OCI-LY7 (cell line): ENCODE data around the gene RRM1. TPM values are rescaled to one million over a fixed set of nuclear protein-coding genes. Genes with fewer than 3 reads are reported as not detected.
"Not testable (repeated sequence)": the region's sequence is repeated elsewhere in the genome, so short reads cannot be mapped to it uniquely, and the experiment has no call there.

Source experiments
- BruUV-seq: library from RNA; stranded (reverse); fragments of 400-500 nt; replicated peaks from 2 replicates; lab custom pipeline; 2021; lab: Mats Ljungman, UMichigan
- CTCF ChIA-PET: fragments of 300-600 bp; sonication (Branson Sonifier 250); formaldehyde crosslinking; loops from one replicate; lab custom pipeline; 2022; ENCODE audit warnings: antibody characterized with exemption; ENCODE audit not compliant: unreplicated experiment; lab: Charles Lee
- POLR2A ChIA-PET: fragments of 300-600 bp; sonication (Branson Sonifier 250); formaldehyde crosslinking; loops from one replicate; lab custom pipeline; 2022; ENCODE audit warnings: antibody characterized with exemption; lab: Charles Lee
- DNase-seq: peaks from one replicate; pipeline ENCODE4 v3.0.0-alpha.2; 2015; ENCODE audit warnings: low spot score
- H2AFZ ChIP-seq: fragments of 200-600 bp; sonication (generic), shearing (Covaris generic); 2 replicates; pipeline ENCODE4 v1.6.1; 2014; ENCODE audit warnings: mild to moderate bottlenecking, antibody characterized with exemption, low read length, moderate library complexity
- H3K27ac ChIP-seq: fragments of 200-600 bp; sonication (generic); 2 replicates; pipeline ENCODE4 v1.5.1; 2014; ENCODE audit warnings: mixed run types, low read depth, mild to moderate bottlenecking, moderate library complexity, low read length, inconsistent platforms; ENCODE audit not compliant: poor library complexity, severe bottlenecking
- H3K36me3 ChIP-seq: fragments of 200-600 bp; sonication (generic); 2 replicates; pipeline ENCODE4 v1.6.1; 2014; ENCODE audit warnings: mild to moderate bottlenecking, antibody characterized with exemption, low read length, moderate library complexity, mixed read lengths; ENCODE audit not compliant: insufficient read depth
- H3K4me1 ChIP-seq: fragments of 200-600 bp; sonication (generic); 2 replicates; pipeline ENCODE4 v1.5.1; 2014; ENCODE audit warnings: mild to moderate bottlenecking, low read length; ENCODE audit not compliant: insufficient read depth, poor library complexity, severe bottlenecking
- H3K4me2 ChIP-seq: fragments of 200-600 bp; sonication (generic); 2 replicates; pipeline ENCODE4 v1.6.1; 2014; ENCODE audit warnings: mild to moderate bottlenecking, low read length
- H3K4me3 ChIP-seq: fragments of 200-600 bp; sonication (generic); 2 replicates; pipeline ENCODE4 v1.5.1; 2014; ENCODE audit warnings: mild to moderate bottlenecking, low read depth, low read length; ENCODE audit not compliant: poor library complexity, severe bottlenecking
- H3K79me2 ChIP-seq: fragments of 200-600 bp; sonication (generic); 2 replicates; pipeline ENCODE4 v1.6.1; 2016; ENCODE audit warnings: low read depth, mild to moderate bottlenecking, low read length, moderate library complexity, mixed read lengths; ENCODE audit not compliant: insufficient read depth
- H3K9me2 ChIP-seq: fragments of 200-600 bp; sonication (generic); 2 replicates; pipeline ENCODE4 v1.6.1; 2016; ENCODE audit warnings: mild to moderate bottlenecking, low read length, mixed read lengths; ENCODE audit not compliant: insufficient read depth
- H3K9me3 ChIP-seq: fragments of 200-600 bp; sonication (generic); 2 replicates; pipeline ENCODE4 v1.6.1; 2014; ENCODE audit warnings: mild to moderate bottlenecking, mixed run types, low read length, mixed read lengths
- H4K20me1 ChIP-seq: fragments of 200-600 bp; sonication (generic); 2 replicates; pipeline ENCODE4 v1.6.1; 2014; ENCODE audit warnings: mild to moderate bottlenecking, antibody characterized with exemption, low read length, moderate library complexity, mixed read lengths; ENCODE audit not compliant: insufficient read depth
- CTCF ChIP-seq: fragments of 200-600 bp; sonication (generic); conservative IDR thresholded peaks from 2 replicates; pipeline ENCODE4 v1.5.1; 2014; ENCODE audit warnings: mild to moderate bottlenecking, antibody characterized with exemption, low read length, moderate library complexity, mixed read lengths
- EZH2phosphoT487 ChIP-seq: fragments of 200-600 bp; sonication (generic); IDR thresholded peaks from 2 replicates; pipeline ENCODE4 v1.6.1; 2018; ENCODE audit warnings: low read depth, borderline replicate concordance, mild to moderate bottlenecking, mixed run types, antibody characterized with exemption, low read length, moderate library complexity, mixed read lengths
- intact Hi-C: fragments of 100-400 bp; cut with micrococcal nuclease; formaldehyde crosslinking; loops from one replicate; pipeline ENCODE4 v1.10.0; 2022; ENCODE audit not compliant: unreplicated experiment
- total RNA-seq, 2 experiments: library from RNA; depleted of rRNA in 1 of 2; stranded (reverse); fragments of >200 nt in 1 of 2; shearing (Covaris generic) in 1 of 2; gene quantifications; 2 replicates each; pipeline ENCODE4 v1.2.3, GENCODE V29; 2014 to 2022

Gene RRM1
- total RNA-seq, 2 experiments from 2014 or later, result 123 to 162 TPM

GRCh38 chr11:4156571-4156970, 62.0 kb downstream of the RRM1 start:
- H3K9me3 ChIP-seq, result no peaks in the 10 kb centered on the region
- no peak overlapping the region for H3K4me3 ChIP-seq
- H3K4me2 ChIP-seq, result no peak overlapping the region
- no peak overlapping the region for H3K27ac ChIP-seq
- no peak overlapping the region for H2AFZ ChIP-seq
- H3K79me2 ChIP-seq, result no peaks in the 10 kb centered on the region
- no TSS peak for BruUV-seq
- no peaks in the 10 kb centered on the region for H3K9me2 ChIP-seq
- intact Hi-C loops, result no loop called here
- H3K36me3 ChIP-seq, result no peaks in the 10 kb centered on the region
- CTCF ChIA-PET, result no interaction called here
- H4K20me1 ChIP-seq, result no peaks in the 10 kb centered on the region
- H3K4me1 ChIP-seq, result no peaks in the 10 kb centered on the region
- no peak for DNase-seq
- POLR2A ChIA-PET, result no interaction called here
- no peak for TF ChIP-seq CTCF
- TF ChIP-seq EZH2phosphoT487, result no peak

- DNase-seq, H3K9me2 ChIP-seq, H3K9me3 ChIP-seq, H2AFZ ChIP-seq, BruUV-seq, H3K4me3 ChIP-seq, H3K79me2 ChIP-seq, H3K4me1 ChIP-seq, H3K36me3 ChIP-seq, H3K4me2 ChIP-seq, CTCF ChIA-PET, H3K27ac ChIP-seq, intact Hi-C loops, H4K20me1 ChIP-seq: not testable (repeated sequence)
- POLR2A ChIA-PET, result interaction anchor here (0.6 kb wide), 1 partner anchor 1711 kb away, joined by 8 read pairs; no protein-coding TSS in a partner anchor
Observed at GRCh38 chr11:4158818-4159217, 64.2 kb downstream of the RRM1 start.

GRCh38 chr11:4161305-4161704, 66.7 kb downstream of the RRM1 start:
- H3K9me2 ChIP-seq, result no peaks in the 10 kb centered on the region
- ChIA-PET CTCF (no interaction called here), POLR2A (no interaction called here)
- H4K20me1 ChIP-seq, result no peaks in the 10 kb centered on the region
- H2AFZ ChIP-seq, result no peak overlapping the region
- no TSS peak for BruUV-seq
- H3K79me2 ChIP-seq, result no peaks in the 10 kb centered on the region
- no peak for DNase-seq
- H3K27ac ChIP-seq, result no peak overlapping the region
- H3K9me3 ChIP-seq, result no peaks in the 10 kb centered on the region
- TF ChIP-seq CTCF (no peak), EZH2phosphoT487 (no peak)
- H3K4me1 ChIP-seq, result no peaks in the 10 kb centered on the region
- H3K36me3 ChIP-seq, result no peaks in the 10 kb centered on the region
- intact Hi-C loops, result no loop called here
- no peak overlapping the region for H3K4me2 ChIP-seq
- H3K4me3 ChIP-seq, result no peak overlapping the region
